ENCODE measurements around the gene SLC13A2. TPM values are rescaled to one million over a fixed set of nuclear protein-coding genes. Genes with fewer than 3 reads are reported as not detected.

The SLC13A2 gene
- polyA plus RNA-seq, 3 donors: not detected

DNA sequence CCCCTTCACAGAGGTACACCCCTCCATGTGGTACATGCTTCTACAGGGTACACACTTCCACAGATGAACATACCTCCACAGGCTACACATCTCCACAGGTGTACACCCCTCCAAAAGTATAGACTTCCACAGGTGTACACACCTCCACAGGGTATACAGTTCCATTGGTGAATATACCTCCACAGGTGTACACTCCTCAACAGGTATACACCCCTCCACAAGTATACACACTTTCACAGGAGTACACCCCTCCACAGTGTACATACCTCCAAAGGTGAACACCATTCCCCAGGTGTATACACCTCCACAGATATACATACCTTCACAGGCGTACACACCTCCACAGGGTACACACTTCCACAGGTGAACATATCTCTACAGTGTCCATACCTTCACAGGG is 42.1 kb downstream of the SLC13A2 start:
- intact Hi-C loops (cut with micrococcal nuclease): no loop called here

DNA sequence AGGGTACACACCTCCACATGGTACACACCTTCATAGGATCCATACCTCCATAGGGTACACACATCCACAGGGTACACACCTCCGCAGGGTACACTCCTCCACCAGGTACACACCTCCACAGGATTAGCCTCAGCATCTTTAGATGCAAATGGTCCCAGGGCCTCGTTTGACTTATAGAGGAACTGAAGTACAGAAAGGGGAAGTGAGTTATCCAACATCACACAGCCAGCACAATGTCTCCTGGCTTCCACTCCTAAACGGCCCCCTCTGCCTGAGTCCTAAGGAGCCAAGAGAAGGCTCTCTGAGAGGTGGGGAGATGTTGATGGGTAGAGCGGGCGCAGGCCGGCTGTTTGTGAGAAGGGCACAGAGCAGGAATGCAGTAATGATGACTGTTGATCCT is 44.7 kb downstream of the SLC13A2 start:
- Histone ChIP-seq H3K27me3 (ENCODE audit: control insufficient read depth in 2 of 2, insufficient read depth in 2 of 2, low read length in 2 of 2) (no peaks in the 10 kb centered on the region), H4K20me1 (ENCODE audit: insufficient read depth, low read length) (no peaks in the 10 kb centered on the region), H3K4me1 (ENCODE audit: control insufficient read depth in 1 of 2, insufficient read depth in 2 of 2, low read length in 2 of 2) (peaks cover 0 to 5% of the 10 kb centered on the region in 2 donors), H3K4me3 (replicated peaks in 1 of 3; ENCODE audit: low read depth in 2 of 3, low read length in 3 of 3) (no peak overlapping the region), H3K79me2 (ENCODE audit: insufficient read depth, low read length) (no peaks in the 10 kb centered on the region), H3K36me3 (replicated peaks in 1 of 2; ENCODE audit: control insufficient read depth in 1 of 2, insufficient read depth in 2 of 2, low read length in 2 of 2) (no peaks in the 10 kb centered on the region), H3K9ac (ENCODE audit: insufficient read depth, low read length, poor library complexity, severe bottlenecking) (no peak overlapping the region), H3K4me2 (replicated peaks; ENCODE audit: extremely low read depth, low read length, poor library complexity, severe bottlenecking) (no peak overlapping the region), H3K9me3 (replicated peaks in 1 of 2; ENCODE audit: control insufficient read depth in 1 of 2, insufficient read depth in 1 of 2, low read length in 2 of 2) (no peaks in the 10 kb centered on the region), H2AFZ (ENCODE audit: insufficient read depth, low read depth, low read length, poor library complexity, severe bottlenecking) (no peak overlapping the region), H3K27ac (ENCODE audit: low read depth in 1 of 2, low read length in 2 of 2) (no peak overlapping the region)
- Mint-ChIP-seq H3K9me3 (peaks cover 0 to 9% (median 3%) of the 10 kb centered on the region in 7 donors), H3K4me1 (peaks cover 9% of the 10 kb centered on the region), H3K27me3 (ENCODE audit: low read depth in 3 of 3) (peaks cover 0 to 8% (median 6%) of the 10 kb centered on the region in 3 donors), H3K36me3 (no peaks in the 10 kb centered on the region), H3K4me3 (no peak overlapping the region), H3K27ac (no peak overlapping the region)
- peak; percentile 50 to 59 (median 58) for DNase-seq
- intact Hi-C loops (cut with micrococcal nuclease): no loop called here
- TF ChIP-seq, protein P1, sequence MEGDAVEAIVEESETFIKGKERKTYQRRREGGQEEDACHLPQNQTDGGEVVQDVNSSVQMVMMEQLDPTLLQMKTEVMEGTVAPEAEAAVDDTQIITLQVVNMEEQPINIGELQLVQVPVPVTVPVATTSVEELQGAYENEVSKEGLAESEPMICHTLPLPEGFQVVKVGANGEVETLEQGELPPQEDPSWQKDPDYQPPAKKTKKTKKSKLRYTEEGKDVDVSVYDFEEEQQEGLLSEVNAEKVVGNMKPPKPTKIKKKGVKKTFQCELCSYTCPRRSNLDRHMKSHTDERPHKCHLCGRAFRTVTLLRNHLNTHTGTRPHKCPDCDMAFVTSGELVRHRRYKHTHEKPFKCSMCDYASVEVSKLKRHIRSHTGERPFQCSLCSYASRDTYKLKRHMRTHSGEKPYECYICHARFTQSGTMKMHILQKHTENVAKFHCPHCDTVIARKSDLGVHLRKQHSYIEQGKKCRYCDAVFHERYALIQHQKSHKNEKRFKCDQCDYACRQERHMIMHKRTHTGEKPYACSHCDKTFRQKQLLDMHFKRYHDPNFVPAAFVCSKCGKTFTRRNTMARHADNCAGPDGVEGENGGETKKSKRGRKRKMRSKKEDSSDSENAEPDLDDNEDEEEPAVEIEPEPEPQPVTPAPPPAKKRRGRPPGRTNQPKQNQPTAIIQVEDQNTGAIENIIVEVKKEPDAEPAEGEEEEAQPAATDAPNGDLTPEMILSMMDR (IDR thresholded peaks at IDR 0.05): no peak
- no CpG with 5 or more reads among the region's 6 CpGs for WGBS (ENCODE audit: insufficient coverage)

More for the DNA sequence above, 42.1 kb downstream of the SLC13A2 start:
- H3K4me2 ChIP-seq (replicated peaks; ENCODE audit: extremely low read depth, low read length, poor library complexity, severe bottlenecking): no peak overlapping the region
- no peak for DNase-seq
- 100% methylated on average over 1 of the region's 1 CpG for WGBS (ENCODE audit: insufficient coverage)
- Mint-ChIP-seq H3K4me1 (peaks cover 10% of the 10 kb centered on the region), H3K36me3 (no peaks in the 10 kb centered on the region), H3K9me3 (peaks cover 0 to 9% (median 3%) of the 10 kb centered on the region in 7 donors), H3K4me3 (no peak overlapping the region), H3K27me3 (ENCODE audit: low read depth in 3 of 3) (peaks cover 0 to 9% (median 8%) of the 10 kb centered on the region in 3 donors), H3K27ac (no peak overlapping the region)
- H4K20me1 ChIP-seq (ENCODE audit: insufficient read depth, low read length): no peaks in the 10 kb centered on the region
- H3K9me3 ChIP-seq (replicated peaks in 1 of 2; ENCODE audit: control insufficient read depth in 1 of 2, insufficient read depth in 1 of 2, low read length in 2 of 2): no peaks in the 10 kb centered on the region
- H3K4me3 ChIP-seq (replicated peaks in 1 of 3; ENCODE audit: low read depth in 2 of 3, low read length in 3 of 3): no peak overlapping the region
- no peak overlapping the region for H3K9ac ChIP-seq (ENCODE audit: insufficient read depth, low read length, poor library complexity, severe bottlenecking)
- H3K79me2 ChIP-seq (ENCODE audit: insufficient read depth, low read length): no peaks in the 10 kb centered on the region
- H3K36me3 ChIP-seq (replicated peaks in 1 of 2; ENCODE audit: control insufficient read depth in 1 of 2, insufficient read depth in 2 of 2, low read length in 2 of 2): no peaks in the 10 kb centered on the region
- no peak overlapping the region for H2AFZ ChIP-seq (ENCODE audit: insufficient read depth, low read depth, low read length, poor library complexity, severe bottlenecking)
- H3K4me1 ChIP-seq (ENCODE audit: control insufficient read depth in 1 of 2, insufficient read depth in 2 of 2, low read length in 2 of 2): peaks cover 0 to 5% of the 10 kb centered on the region in 2 donors
- TF ChIP-seq, protein P1 (IDR thresholded peaks at IDR 0.05): no peak
- no peaks in the 10 kb centered on the region for H3K27me3 ChIP-seq (ENCODE audit: control insufficient read depth in 2 of 2, insufficient read depth in 2 of 2, low read length in 2 of 2)
- H3K27ac ChIP-seq (ENCODE audit: low read depth in 1 of 2, low read length in 2 of 2): no peak overlapping the region
